Measurements from ENCODE around the gene MYO5B. TPM values are rescaled to one million over a fixed set of nuclear protein-coding genes. Genes with fewer than 3 reads are reported as not detected.

The MYO5B gene
- total and polyA plus RNA-seq, 2 of the 4 experiments (the other 2 are of a cell fraction), result 0.24 to 0.54 TPM

DNA sequence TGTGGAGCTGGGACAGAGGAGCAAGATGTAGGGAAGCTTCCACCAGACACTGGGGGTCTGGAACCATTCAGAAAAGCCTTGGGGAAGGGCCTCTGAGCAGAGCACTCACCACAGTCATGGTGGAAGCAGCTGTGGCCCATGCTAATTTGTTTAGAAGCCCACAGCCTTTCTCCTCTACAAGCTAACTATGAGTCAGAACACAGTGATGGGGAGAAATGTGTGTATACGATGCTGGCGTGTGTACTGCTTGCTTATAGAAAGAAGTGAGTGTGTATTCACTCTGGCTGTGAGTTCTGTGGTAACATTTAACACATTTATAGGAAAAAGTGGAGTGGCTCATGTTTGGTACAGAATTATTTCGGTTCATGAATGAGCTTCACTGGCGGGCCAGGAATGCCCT, 224.6 kb downstream of the MYO5B start:
- Histone ChIP-seq H2AFZ (replicated peaks; ENCODE audit: low read length, poor library complexity) (no peak overlapping the region), H4K91ac (ENCODE audit: insufficient read depth, low read depth, low read length) (no peak overlapping the region), H3K4me2 (ENCODE audit: low read depth, low read length) (no peak overlapping the region), H3K9ac (ENCODE audit: low read depth, low read length) (no peak overlapping the region), H3K23ac (ENCODE audit: low read depth, low read length) (no peak overlapping the region), H3K56ac (ENCODE audit: extremely low read depth, insufficient read depth, low read length) (no peak overlapping the region), H3K4me3 (ENCODE audit: insufficient read depth, low read depth, low read length) (no peak overlapping the region), H3K36me3 (ENCODE audit: control insufficient read depth, insufficient read depth, low read length) (no peaks in the 10 kb centered on the region), H2AK9ac (replicated peaks; ENCODE audit: low read depth, low read length, poor library complexity) (no peak overlapping the region), H3K27ac (ENCODE audit: insufficient read depth, low read length) (no peak overlapping the region), H3K9me3 (ENCODE audit: control insufficient read depth, insufficient read depth, low read length) (no peaks in the 10 kb centered on the region), H2AK5ac (ENCODE audit: low read depth, low read length) (no peak overlapping the region), H3K4me1 (ENCODE audit: control insufficient read depth, insufficient read depth, low read length) (no peaks in the 10 kb centered on the region), H3K4ac (ENCODE audit: low read depth, low read length) (no peak overlapping the region), H3K79me1 (ENCODE audit: low read depth in 1 of 2, low read length in 2 of 2) (no peaks in the 10 kb centered on the region), H4K5ac (ENCODE audit: low read depth, low read length) (no peak overlapping the region), H2BK15ac (ENCODE audit: low read depth, low read length) (no peak overlapping the region), H3K9me1 (ENCODE audit: insufficient read depth, low read length) (no peaks in the 10 kb centered on the region), H4K8ac (ENCODE audit: low read depth in 2 of 2, low read length in 2 of 2) (no peak overlapping the region), H2BK5ac (ENCODE audit: low read depth, low read length, poor library complexity, severe bottlenecking) (no peak overlapping the region), H4K20me1 (ENCODE audit: insufficient read depth, low read length) (no peaks in the 10 kb centered on the region), H3K18ac (ENCODE audit: low read depth, low read length) (no peak overlapping the region), H3K14ac (replicated peaks; ENCODE audit: low read depth, low read length) (no peak overlapping the region), H2BK120ac (ENCODE audit: low read depth, low read length) (no peak overlapping the region), H2BK20ac (ENCODE audit: low read depth, low read length) (no peak overlapping the region), H3K27me3 (ENCODE audit: control insufficient read depth, insufficient read depth, low read length) (peaks cover 1% of the 10 kb centered on the region; the same call in 1 of the 2 replicates)
- dilution Hi-C loops (cut with HindIII; ENCODE audit: low sequenced_read_pairs, unreplicated experiment), result no loop called here
- in situ Hi-C loops (cut with MboI; ENCODE audit: low sequenced_read_pairs), result no loop called here
- ATAC-seq (ENCODE audit: low read depth), result no peak
- CTCF ChIA-PET, result no interaction called here
- intact Hi-C loops (cut with micrococcal nuclease), result no loop called here
- WGBS, 2 experiments (ENCODE audit: extremely low coverage in 2 of 2, insufficient read length in 1 of 2), result no CpG with 5 or more reads among the region's 4 CpGs
- no TSS peak for BruUV-seq (replicated peaks)
- DNase-seq, result no peak
- POLR2A ChIA-PET (ENCODE audit: unreplicated experiment), result no interaction called here
- TF ChIP-seq BHLHE40 (IDR thresholded peaks at IDR 0.05; ENCODE audit: low read depth, low read length), result no peak
- TF ChIP-seq, protein P1, sequence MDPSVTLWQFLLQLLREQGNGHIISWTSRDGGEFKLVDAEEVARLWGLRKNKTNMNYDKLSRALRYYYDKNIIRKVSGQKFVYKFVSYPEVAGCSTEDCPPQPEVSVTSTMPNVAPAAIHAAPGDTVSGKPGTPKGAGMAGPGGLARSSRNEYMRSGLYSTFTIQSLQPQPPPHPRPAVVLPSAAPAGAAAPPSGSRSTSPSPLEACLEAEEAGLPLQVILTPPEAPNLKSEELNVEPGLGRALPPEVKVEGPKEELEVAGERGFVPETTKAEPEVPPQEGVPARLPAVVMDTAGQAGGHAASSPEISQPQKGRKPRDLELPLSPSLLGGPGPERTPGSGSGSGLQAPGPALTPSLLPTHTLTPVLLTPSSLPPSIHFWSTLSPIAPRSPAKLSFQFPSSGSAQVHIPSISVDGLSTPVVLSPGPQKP (IDR thresholded peaks at IDR 0.05; ENCODE audit: borderline replicate concordance, low read depth, low read length), result no peak
- TF ChIP-seq, protein P2, sequence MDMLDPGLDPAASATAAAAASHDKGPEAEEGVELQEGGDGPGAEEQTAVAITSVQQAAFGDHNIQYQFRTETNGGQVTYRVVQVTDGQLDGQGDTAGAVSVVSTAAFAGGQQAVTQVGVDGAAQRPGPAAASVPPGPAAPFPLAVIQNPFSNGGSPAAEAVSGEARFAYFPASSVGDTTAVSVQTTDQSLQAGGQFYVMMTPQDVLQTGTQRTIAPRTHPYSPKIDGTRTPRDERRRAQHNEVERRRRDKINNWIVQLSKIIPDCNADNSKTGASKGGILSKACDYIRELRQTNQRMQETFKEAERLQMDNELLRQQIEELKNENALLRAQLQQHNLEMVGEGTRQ (IDR thresholded peaks at IDR 0.05; ENCODE audit: low read depth, low read length), result no peak
- TF ChIP-seq POLR2A (IDR thresholded peaks at IDR 0.05; ENCODE audit: low read depth, low read length), result no peak
- TF ChIP-seq RAD21 (IDR thresholded peaks at IDR 0.05; ENCODE audit: low read length), result no peak
- TF ChIP-seq RCOR1 (IDR thresholded peaks at IDR 0.05; ENCODE audit: insufficient replicate concordance, low read length), result no peak
- TF ChIP-seq, protein P3, sequence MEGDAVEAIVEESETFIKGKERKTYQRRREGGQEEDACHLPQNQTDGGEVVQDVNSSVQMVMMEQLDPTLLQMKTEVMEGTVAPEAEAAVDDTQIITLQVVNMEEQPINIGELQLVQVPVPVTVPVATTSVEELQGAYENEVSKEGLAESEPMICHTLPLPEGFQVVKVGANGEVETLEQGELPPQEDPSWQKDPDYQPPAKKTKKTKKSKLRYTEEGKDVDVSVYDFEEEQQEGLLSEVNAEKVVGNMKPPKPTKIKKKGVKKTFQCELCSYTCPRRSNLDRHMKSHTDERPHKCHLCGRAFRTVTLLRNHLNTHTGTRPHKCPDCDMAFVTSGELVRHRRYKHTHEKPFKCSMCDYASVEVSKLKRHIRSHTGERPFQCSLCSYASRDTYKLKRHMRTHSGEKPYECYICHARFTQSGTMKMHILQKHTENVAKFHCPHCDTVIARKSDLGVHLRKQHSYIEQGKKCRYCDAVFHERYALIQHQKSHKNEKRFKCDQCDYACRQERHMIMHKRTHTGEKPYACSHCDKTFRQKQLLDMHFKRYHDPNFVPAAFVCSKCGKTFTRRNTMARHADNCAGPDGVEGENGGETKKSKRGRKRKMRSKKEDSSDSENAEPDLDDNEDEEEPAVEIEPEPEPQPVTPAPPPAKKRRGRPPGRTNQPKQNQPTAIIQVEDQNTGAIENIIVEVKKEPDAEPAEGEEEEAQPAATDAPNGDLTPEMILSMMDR (conservative IDR thresholded peaks at IDR 0.05; ENCODE audit: low read depth, low read length), result no peak
- no peak for TF ChIP-seq RFX5 (IDR thresholded peaks at IDR 0.05; ENCODE audit: low read depth, low read length)
- TF ChIP-seq MAFK (IDR thresholded peaks at IDR 0.05; ENCODE audit: low read depth, low read length), result no peak
- no peak for TF ChIP-seq MAZ (IDR thresholded peaks at IDR 0.05; ENCODE audit: borderline replicate concordance, low read depth, low read length)
- TF ChIP-seq CEBPB (IDR thresholded peaks at IDR 0.05; ENCODE audit: low read depth, low read length), result no peak
- no peak for TF ChIP-seq SMC3 (IDR thresholded peaks at IDR 0.05; ENCODE audit: low read depth, low read length)
- TF ChIP-seq CHD1 (IDR thresholded peaks at IDR 0.05; ENCODE audit: low read depth, low read length), result no peak
- TF ChIP-seq MXI1 (IDR thresholded peaks at IDR 0.05; ENCODE audit: borderline replicate concordance, low read depth, low read length), result no peak

All from IMR-90 (cell line).